Mucosa of stomach (tissue), 1 donor: Measurements from ENCODE around the gene OPN1SW.

ENCODE experiments used
- H3K27me3 ChIP-seq: one replicate; pipeline ENCODE4 v1.7.0; 2013; ENCODE audit warnings: mild to moderate bottlenecking, low read length; ENCODE audit not compliant: control insufficient read depth, insufficient read depth
- H3K36me3 ChIP-seq: one replicate; pipeline ENCODE4 v1.7.0; 2013; ENCODE audit warnings: low read length; ENCODE audit not compliant: control insufficient read depth, insufficient read depth
- H3K4me1 ChIP-seq: one replicate; pipeline ENCODE4 v1.7.0; 2013; ENCODE audit warnings: mild to moderate bottlenecking, low read length; ENCODE audit not compliant: control insufficient read depth, insufficient read depth
- H3K4me3 ChIP-seq: one replicate; pipeline ENCODE4 v1.7.0; 2013; ENCODE audit warnings: low read length
- H3K9ac ChIP-seq: one replicate; pipeline ENCODE4 v1.7.0; 2013; ENCODE audit warnings: mild to moderate bottlenecking, low read length, moderate library complexity
- H3K9me3 ChIP-seq: one replicate; pipeline ENCODE4 v1.7.0; 2013; ENCODE audit warnings: mild to moderate bottlenecking, low read length, moderate library complexity; ENCODE audit not compliant: control insufficient read depth
- donor health status: Pancreatic carcinoma.

The OPN1SW gene

GRCh38 chr7:128775744-128776474 lies at the start of gene OPN1SW:
TSS of gene OPN1SW (minus strand) at chr7:128775794. CDS start at chr7:128775781, 13 bp downstream.
- H3K9ac ChIP-seq: no peak within 1 kb of the TSS
- no peaks in the 10 kb centered on the region for H3K27me3 ChIP-seq
- H3K9me3 ChIP-seq: no peaks in the 10 kb centered on the region
- no peak within 1 kb of the TSS for H3K4me3 ChIP-seq
- H3K36me3 ChIP-seq: no peaks in the 10 kb centered on the region
- H3K4me1 ChIP-seq: peaks cover 15% of the 10 kb centered on the region

DNA sequence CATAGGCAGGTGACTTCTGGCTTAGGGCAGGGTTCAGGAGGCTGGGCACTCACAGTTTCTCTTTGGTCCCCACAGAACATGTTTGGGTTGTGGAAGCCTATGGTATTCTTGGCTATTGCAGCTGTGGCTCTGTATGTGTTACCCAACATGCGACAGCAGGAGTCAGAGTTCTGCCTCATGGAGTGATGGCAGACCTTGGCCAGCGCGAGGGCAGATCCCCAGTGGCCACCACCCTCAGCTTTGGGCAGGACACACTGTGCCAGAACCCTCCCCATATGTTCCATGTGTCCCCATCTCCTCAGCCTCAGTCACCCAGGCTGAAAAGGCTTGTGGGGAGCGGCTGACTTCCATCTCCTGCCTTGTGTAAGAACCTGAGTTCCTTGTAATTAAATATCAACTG lies 46.1 kb upstream of the OPN1SW start:
- Histone ChIP-seq H3K36me3 (no peaks in the 10 kb centered on the region), H3K4me1 (no peaks in the 10 kb centered on the region), H3K9me3 (no peaks in the 10 kb centered on the region), H3K9ac (no peak overlapping the region), H3K4me3 (no peak overlapping the region), H3K27me3 (peaks cover 4% of the 10 kb centered on the region)

GRCh38 chr7:128818694-128819093 lies 43.1 kb upstream of the OPN1SW start:
- Histone ChIP-seq H3K27me3 (peaks cover 4% of the 10 kb centered on the region), H3K4me3 (no peak overlapping the region), H3K36me3 (no peaks in the 10 kb centered on the region), H3K9me3 (no peaks in the 10 kb centered on the region), H3K9ac (no peak overlapping the region), H3K4me1 (no peaks in the 10 kb centered on the region)

GRCh38 chr7:128815289-128815942 lies 39.8 kb upstream of the OPN1SW start:
- Histone ChIP-seq H3K4me1 (peaks cover 12% of the 10 kb centered on the region), H3K9me3 (no peaks in the 10 kb centered on the region), H3K27me3 (peaks cover 4% of the 10 kb centered on the region), H3K4me3 (no peak overlapping the region), H3K36me3 (no peaks in the 10 kb centered on the region), H3K9ac (no peak overlapping the region)

GRCh38 chr7:128814499-128814898 lies 38.9 kb upstream of the OPN1SW start:
- no peak overlapping the region for H3K9ac ChIP-seq
- H3K9me3 ChIP-seq: no peaks in the 10 kb centered on the region
- peaks cover 4% of the 10 kb centered on the region for H3K27me3 ChIP-seq
- H3K4me1 ChIP-seq: peaks cover 12% of the 10 kb centered on the region
- no peak overlapping the region for H3K4me3 ChIP-seq
- no peaks in the 10 kb centered on the region for H3K36me3 ChIP-seq

- peaks cover 4% of the 10 kb centered on the region for H3K27me3 ChIP-seq
- peaks cover 12% of the 10 kb centered on the region for H3K4me1 ChIP-seq
- no peak overlapping the region for H3K9ac ChIP-seq
- H3K36me3 ChIP-seq: no peaks in the 10 kb centered on the region
- H3K4me3 ChIP-seq: no peak overlapping the region
- H3K9me3 ChIP-seq: no peaks in the 10 kb centered on the region
Observed at GRCh38 chr7:128812514-128813168, 37.0 kb upstream of the OPN1SW start.

DNA sequence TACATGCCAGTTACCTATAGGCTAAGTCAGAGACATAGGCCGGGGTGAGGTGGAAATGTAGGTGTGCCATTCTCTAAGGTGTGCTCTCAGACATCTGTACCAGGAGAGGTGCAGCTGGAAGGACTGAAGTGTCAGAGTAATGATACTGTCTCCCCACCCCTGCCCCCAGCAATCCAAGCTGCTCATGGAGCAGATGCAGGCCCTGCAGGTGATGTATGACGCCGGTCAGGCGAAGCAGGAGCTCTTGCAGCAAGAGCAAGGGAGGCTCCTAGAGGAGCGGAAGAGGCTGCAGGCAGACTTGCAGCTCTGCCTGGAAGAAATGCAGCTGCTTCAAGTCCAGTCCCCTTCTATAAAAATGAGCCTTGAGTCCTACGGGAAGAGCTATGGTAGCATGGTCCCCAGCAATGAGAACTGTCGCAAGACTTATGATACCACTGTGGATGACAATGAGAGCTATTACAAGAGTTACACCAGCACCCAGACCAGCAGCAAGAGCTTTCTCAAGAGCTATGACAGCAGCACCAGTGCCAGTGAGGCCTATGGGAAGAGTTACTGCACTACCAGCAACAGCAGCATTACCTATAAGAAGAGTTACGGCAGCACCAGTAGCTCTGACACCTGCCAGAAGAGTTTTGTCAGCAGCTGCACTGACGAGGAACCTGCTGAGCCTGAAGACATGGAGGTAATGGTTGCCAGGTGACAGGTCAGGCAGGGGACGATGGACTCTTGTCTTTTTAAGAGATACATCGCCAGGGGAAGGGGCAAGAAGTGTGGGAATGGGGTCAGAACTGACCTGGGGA lies 36.2 kb upstream of the OPN1SW start:
- Histone ChIP-seq H3K4me1 (peaks cover 12% of the 10 kb centered on the region), H3K27me3 (no peaks in the 10 kb centered on the region), H3K4me3 (no peak overlapping the region), H3K9ac (no peak overlapping the region), H3K9me3 (no peaks in the 10 kb centered on the region), H3K36me3 (no peaks in the 10 kb centered on the region)

- Histone ChIP-seq H3K9ac (no peak overlapping the region), H3K36me3 (no peaks in the 10 kb centered on the region), H3K27me3 (no peaks in the 10 kb centered on the region), H3K4me1 (peaks cover 12% of the 10 kb centered on the region), H3K9me3 (no peaks in the 10 kb centered on the region), H3K4me3 (no peak overlapping the region)
Observed at GRCh38 chr7:128810997-128811396, 35.4 kb upstream of the OPN1SW start.

GRCh38 chr7:128810473-128810872 lies 34.9 kb upstream of the OPN1SW start:
- no peak overlapping the region for H3K4me3 ChIP-seq
- no peaks in the 10 kb centered on the region for H3K9me3 ChIP-seq
- peaks cover 12% of the 10 kb centered on the region for H3K4me1 ChIP-seq
- H3K27me3 ChIP-seq: no peaks in the 10 kb centered on the region
- no peak overlapping the region for H3K9ac ChIP-seq
- no peaks in the 10 kb centered on the region for H3K36me3 ChIP-seq

DNA sequence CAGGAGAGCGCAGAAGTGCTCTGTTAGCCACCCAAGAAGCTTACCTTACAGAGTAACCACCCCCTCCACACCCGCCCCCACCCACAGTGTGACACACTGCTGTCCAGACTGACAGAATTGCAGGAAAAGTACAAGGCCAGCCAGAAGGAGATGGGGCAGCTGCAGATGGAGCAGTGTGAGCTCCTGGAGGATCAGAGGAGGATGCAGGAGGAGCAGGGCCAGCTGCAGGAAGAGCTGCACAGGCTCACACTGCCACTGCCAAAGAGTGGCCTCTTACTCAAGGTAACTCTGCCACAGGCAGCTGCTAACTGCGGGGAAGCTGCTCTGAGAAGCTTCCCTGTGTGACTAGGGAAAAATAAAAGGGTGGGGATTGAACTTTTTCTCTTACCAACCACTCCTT lies 33.8 kb upstream of the OPN1SW start:
- no peak overlapping the region for H3K9ac ChIP-seq
- H3K4me3 ChIP-seq: no peak overlapping the region
- H3K9me3 ChIP-seq: no peaks in the 10 kb centered on the region
- peaks cover 12% of the 10 kb centered on the region for H3K4me1 ChIP-seq
- H3K36me3 ChIP-seq: no peaks in the 10 kb centered on the region
- no peaks in the 10 kb centered on the region for H3K27me3 ChIP-seq

GRCh38 chr7:128807191-128807590 lies 31.6 kb upstream of the OPN1SW start:
- no peak overlapping the region for H3K9ac ChIP-seq
- no peaks in the 10 kb centered on the region for H3K9me3 ChIP-seq
- H3K4me3 ChIP-seq: no peak overlapping the region
- peaks cover under 1% of the 10 kb centered on the region for H3K4me1 ChIP-seq
- H3K36me3 ChIP-seq: no peaks in the 10 kb centered on the region
- no peaks in the 10 kb centered on the region for H3K27me3 ChIP-seq
